Measurements from ENCODE around the gene SCNN1B.

Gene SCNN1B

DNA sequence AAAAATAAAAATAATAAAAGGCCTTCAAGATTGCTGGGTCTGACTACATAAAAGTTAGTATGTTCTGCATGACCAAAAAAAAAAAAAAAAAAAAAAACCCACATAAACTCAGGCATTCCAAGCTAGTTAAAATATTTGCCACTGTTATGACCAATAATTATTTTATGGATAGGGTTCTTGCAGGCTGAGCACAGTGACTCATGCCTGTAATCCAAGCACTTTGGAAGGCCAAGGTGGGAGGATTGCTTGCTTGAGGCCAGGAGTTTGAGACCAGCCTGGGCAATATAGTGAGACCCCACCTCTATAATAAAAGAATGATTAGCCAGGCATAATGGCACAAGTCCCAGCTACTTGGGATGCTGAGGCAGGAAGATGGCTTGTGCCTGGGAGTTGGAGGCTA is 8.1 kb downstream of the SCNN1B start:
- POLR2A ChIA-PET: no interaction called here
- Histone ChIP-seq H3K9me3 (ENCODE audit: control insufficient read depth, insufficient read depth, low read depth, low read length) (no peaks in the 10 kb centered on the region), H3K36me3 (ENCODE audit: control insufficient read depth in 2 of 2, insufficient read depth in 1 of 2, low read length in 2 of 2) (no peaks in the 10 kb centered on the region), H3K4me3 (ENCODE audit: low read depth, low read length) (no peak overlapping the region), H3K27ac (ENCODE audit: extremely low read depth, low read depth, low read length) (no peak overlapping the region), H3K4me1 (ENCODE audit: control insufficient read depth, insufficient read depth, low read length) (no peaks in the 10 kb centered on the region; the same call in 1 of the 2 replicates)
- CTCF ChIA-PET: interaction anchor here (0.9 to 1.7 kb wide), 3 partner anchors 22 to 125 kb away, joined by 3 to 11 read pairs (median 3); no protein-coding TSS in a partner anchor
- TF ChIP-seq, protein P1, sequence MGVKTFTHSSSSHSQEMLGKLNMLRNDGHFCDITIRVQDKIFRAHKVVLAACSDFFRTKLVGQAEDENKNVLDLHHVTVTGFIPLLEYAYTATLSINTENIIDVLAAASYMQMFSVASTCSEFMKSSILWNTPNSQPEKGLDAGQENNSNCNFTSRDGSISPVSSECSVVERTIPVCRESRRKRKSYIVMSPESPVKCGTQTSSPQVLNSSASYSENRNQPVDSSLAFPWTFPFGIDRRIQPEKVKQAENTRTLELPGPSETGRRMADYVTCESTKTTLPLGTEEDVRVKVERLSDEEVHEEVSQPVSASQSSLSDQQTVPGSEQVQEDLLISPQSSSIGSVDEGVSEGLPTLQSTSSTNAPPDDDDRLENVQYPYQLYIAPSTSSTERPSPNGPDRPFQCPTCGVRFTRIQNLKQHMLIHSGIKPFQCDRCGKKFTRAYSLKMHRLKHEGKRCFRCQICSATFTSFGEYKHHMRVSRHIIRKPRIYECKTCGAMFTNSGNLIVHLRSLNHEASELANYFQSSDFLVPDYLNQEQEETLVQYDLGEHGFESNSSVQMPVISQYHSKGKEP (tag by site-specific recombination; IDR thresholded peaks at IDR 0.05): no peak
- TF ChIP-seq KLF16 (tag by site-specific recombination; IDR thresholded peaks at IDR 0.05) (no peak), ZNF121 (tag by site-specific recombination; IDR thresholded peaks at IDR 0.05) (0 out of 2 replicates have a peak, but pooled peaks have one; percentile 29)

DNA sequence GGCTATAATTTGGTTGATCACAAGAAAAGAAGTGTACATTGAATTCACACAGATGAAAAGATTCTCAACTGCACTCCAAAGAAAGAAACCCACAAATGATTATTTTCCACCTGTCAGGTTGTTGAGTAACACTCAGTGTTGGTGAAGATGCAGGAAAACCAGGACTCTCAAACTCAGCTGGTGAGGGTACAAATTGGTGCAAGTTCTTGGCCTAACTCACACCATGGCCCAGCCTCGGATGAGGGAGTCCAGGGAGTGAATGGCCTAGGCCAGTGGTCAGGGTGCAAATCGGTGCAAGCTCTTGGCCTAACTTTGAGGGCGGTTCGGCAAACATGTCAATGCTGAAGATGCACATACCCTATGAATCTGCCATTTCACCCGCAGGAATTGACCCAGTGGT is 8.6 kb downstream of the SCNN1B start:
- H3K9me3 ChIP-seq (ENCODE audit: control insufficient read depth, insufficient read depth, low read depth, low read length): no peaks in the 10 kb centered on the region
- no peaks in the 10 kb centered on the region for H3K36me3 ChIP-seq (ENCODE audit: control insufficient read depth in 2 of 2, insufficient read depth in 1 of 2, low read length in 2 of 2)
- TF ChIP-seq, protein P2, sequence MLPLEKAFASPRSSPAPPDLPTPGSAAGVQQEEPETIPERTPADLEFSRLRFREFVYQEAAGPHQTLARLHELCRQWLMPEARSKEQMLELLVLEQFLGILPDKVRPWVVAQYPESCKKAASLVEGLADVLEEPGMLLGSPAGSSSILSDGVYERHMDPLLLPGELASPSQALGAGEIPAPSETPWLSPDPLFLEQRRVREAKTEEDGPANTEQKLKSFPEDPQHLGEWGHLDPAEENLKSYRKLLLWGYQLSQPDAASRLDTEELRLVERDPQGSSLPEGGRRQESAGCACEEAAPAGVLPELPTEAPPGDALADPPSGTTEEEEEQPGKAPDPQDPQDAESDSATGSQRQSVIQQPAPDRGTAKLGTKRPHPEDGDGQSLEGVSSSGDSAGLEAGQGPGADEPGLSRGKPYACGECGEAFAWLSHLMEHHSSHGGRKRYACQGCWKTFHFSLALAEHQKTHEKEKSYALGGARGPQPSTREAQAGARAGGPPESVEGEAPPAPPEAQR (tag by site-specific recombination; IDR thresholded peaks at IDR 0.05): no peak
- peak; percentile 100 for TF ChIP-seq ZNF184 (tag by site-specific recombination; IDR thresholded peaks at IDR 0.05)
- CTCF ChIA-PET: interaction anchor here (0.9 to 1.4 kb wide), 3 partner anchors 8 to 124 kb away, joined by 3 to 5 read pairs (median 3); partner anchors contain the start of gene SCNN1B
- H3K4me3 ChIP-seq (ENCODE audit: low read depth, low read length): no peak overlapping the region
- H3K4me1 ChIP-seq (ENCODE audit: control insufficient read depth, insufficient read depth, low read length): no peaks in the 10 kb centered on the region; the same call in 1 of the 2 replicates
- H3K27ac ChIP-seq (ENCODE audit: extremely low read depth, low read depth, low read length): no peak overlapping the region
- POLR2A ChIA-PET: no interaction called here

DNA sequence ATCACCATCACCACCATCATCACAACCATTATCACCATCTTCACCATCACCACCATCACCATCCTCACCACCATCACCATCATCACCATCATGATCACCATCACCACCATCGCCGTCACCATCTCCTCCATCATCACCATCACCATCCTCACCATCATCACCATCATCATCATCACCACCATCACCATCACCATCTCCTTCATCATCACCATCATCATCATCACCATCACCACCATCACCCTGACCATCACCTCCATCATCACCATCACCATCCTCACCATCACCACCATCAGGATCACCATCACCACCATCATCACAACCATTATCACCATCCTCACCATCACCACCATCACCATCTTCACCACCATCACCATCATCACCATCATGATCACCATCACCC is 14.1 kb downstream of the SCNN1B start:
- TF ChIP-seq ZNF274 (IDR thresholded peaks at IDR 0.05; ENCODE audit: low read length): no peak
- 0 out of 2 replicates have a peak, but pooled peaks have one; percentile 48 for TF ChIP-seq ZNF274 (tag by site-specific recombination; IDR thresholded peaks at IDR 0.05; ENCODE audit: borderline replicate concordance)
- TF ChIP-seq ZNF133 (tag by site-specific recombination; IDR thresholded peaks at IDR 0.05): 0 out of 2 replicates have a peak, but pooled peaks have one; percentile 7
- TF ChIP-seq, protein P3, sequence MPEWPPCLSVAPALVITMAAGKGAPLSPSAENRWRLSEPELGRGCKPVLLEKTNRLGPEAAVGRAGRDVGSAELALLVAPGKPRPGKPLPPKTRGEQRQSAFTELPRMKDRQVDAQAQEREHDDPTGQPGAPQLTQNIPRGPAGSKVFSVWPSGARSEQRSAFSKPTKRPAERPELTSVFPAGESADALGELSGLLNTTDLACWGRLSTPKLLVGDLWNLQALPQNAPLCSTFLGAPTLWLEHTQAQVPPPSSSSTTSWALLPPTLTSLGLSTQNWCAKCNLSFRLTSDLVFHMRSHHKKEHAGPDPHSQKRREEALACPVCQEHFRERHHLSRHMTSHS (tag by site-specific recombination; IDR thresholded peaks at IDR 0.05): 0 out of 2 replicates have a peak, but pooled peaks have one; percentile 7
- TF ChIP-seq GFI1B (tag by site-specific recombination; IDR thresholded peaks at IDR 0.05): no peak
- TF ChIP-seq, protein P4, sequence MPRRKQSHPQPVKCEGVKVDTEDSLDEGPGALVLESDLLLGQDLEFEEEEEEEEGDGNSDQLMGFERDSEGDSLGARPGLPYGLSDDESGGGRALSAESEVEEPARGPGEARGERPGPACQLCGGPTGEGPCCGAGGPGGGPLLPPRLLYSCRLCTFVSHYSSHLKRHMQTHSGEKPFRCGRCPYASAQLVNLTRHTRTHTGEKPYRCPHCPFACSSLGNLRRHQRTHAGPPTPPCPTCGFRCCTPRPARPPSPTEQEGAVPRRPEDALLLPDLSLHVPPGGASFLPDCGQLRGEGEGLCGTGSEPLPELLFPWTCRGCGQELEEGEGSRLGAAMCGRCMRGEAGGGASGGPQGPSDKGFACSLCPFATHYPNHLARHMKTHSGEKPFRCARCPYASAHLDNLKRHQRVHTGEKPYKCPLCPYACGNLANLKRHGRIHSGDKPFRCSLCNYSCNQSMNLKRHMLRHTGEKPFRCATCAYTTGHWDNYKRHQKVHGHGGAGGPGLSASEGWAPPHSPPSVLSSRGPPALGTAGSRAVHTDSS (tag by site-specific recombination; IDR thresholded peaks at IDR 0.05): peak; percentile 97
- TF ChIP-seq, protein P5, sequence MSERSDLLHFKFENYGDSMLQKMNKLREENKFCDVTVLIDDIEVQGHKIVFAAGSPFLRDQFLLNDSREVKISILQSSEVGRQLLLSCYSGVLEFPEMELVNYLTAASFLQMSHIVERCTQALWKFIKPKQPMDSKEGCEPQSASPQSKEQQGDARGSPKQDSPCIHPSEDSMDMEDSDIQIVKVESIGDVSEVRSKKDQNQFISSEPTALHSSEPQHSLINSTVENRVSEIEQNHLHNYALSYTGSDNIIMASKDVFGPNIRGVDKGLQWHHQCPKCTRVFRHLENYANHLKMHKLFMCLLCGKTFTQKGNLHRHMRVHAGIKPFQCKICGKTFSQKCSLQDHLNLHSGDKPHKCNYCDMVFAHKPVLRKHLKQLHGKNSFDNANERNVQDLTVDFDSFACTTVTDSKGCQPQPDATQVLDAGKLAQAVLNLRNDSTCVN (tag by site-specific recombination; optimal IDR thresholded peaks at IDR 0.05): no peak
- peak; percentile 55; the same call in 1 of the 2 replicates for TF ChIP-seq ZNF776 (tag by site-specific recombination; IDR thresholded peaks at IDR 0.05; ENCODE audit: borderline replicate concordance)
- no peak for TF ChIP-seq ZXDB (tag by site-specific recombination; IDR thresholded peaks at IDR 0.05)
- TF ChIP-seq ZBTB20 (tag by site-specific recombination; IDR thresholded peaks at IDR 0.05): 0 out of 2 replicates have a peak, but pooled peaks have one; percentile 10
- Histone ChIP-seq H3K9me3 (ENCODE audit: control insufficient read depth, insufficient read depth, low read depth, low read length) (no peaks in the 10 kb centered on the region), H3K36me3 (ENCODE audit: control insufficient read depth in 2 of 2, insufficient read depth in 1 of 2, low read length in 2 of 2) (no peaks in the 10 kb centered on the region), H3K27ac (ENCODE audit: extremely low read depth, low read depth, low read length) (no peak overlapping the region), H3K4me1 (ENCODE audit: control insufficient read depth, insufficient read depth, low read length) (peaks cover 4% of the 10 kb centered on the region), H3K4me3 (ENCODE audit: low read depth, low read length) (no peak overlapping the region)
- ChIA-PET CTCF (no interaction called here), POLR2A (no interaction called here)

All from HEK293 (cell line).